ENCODE measurements around the gene CHAT.

CHAT gene

DNA sequence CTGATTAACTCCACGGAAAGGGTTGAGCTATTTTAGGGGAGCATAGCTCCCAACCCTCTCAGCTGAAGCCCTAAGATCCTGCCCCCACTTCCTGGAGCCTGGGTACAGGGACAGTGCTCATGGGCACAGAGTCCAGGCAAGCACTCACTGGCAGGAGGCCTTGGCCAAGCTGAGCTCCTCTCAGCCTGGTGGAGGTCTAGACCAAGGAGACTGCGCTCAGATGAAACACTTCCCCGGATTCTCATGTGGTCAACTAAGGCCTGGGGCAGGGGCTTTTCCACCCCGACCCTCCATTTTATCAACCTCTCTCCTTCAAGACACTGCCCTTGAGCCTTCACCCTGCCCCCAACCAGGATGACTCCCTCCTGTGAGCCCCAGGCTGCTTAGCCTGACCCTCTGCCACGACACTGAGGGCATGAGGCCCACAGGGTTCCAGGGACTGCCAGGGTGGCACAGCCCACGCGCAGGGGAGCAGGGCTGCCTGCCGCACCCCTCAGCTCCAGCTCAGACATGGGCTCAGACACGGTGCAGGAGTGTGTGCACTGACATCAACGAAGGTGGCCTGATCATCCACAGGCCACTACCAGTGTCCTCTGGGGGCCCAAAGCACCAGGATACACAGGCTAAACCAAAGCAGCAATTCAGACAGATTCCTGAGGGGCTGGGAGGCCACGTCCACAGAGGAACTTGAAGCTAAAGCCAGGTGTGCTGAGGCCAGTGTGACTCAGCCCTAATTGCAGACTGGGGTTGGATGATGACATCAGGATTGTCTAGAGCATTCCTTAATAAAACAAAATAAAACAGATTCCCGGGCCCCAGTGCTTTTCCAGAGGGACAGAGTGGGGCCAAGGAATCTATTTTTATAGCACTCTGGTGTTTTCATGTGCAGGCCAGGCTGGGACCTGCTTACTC is 18.8 kb downstream of the CHAT start:
- DNase-seq: no peak

DNA sequence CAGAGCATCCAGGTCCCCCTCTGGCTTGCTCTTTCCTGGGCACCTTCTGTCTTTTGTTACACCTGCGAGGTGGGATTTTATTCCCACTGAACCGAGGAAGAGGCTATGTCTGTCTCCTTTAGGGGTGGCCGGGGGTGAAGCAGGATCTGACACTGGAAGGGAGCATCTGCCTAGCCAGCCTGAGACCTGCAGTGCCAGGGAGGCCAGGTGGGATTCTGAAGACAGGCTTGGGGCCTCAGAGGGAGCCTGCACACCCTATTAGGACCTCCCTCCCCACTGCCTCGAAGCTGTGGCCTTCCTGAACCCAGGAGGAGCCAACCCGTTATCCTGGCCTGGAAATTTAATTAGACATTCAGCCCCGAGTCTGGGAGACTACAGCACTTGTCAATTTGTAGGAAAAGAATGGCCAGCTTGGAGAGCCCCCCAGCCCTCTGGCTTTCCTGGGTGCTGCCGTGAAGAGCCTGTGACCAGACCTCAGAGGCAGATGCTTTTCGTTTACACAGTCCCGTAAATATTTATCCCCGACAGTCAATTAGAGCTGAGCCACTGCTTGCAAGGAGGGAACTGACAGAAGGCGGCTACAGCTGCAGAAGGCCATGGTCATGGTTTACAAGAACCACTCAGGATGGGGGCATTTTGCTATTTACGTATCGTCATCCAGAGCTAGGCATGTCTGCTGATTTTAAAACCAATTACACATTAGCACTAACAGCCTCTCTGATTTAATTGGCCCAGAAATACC is 19.7 kb downstream of the CHAT start:
- no peak for DNase-seq

DNA sequence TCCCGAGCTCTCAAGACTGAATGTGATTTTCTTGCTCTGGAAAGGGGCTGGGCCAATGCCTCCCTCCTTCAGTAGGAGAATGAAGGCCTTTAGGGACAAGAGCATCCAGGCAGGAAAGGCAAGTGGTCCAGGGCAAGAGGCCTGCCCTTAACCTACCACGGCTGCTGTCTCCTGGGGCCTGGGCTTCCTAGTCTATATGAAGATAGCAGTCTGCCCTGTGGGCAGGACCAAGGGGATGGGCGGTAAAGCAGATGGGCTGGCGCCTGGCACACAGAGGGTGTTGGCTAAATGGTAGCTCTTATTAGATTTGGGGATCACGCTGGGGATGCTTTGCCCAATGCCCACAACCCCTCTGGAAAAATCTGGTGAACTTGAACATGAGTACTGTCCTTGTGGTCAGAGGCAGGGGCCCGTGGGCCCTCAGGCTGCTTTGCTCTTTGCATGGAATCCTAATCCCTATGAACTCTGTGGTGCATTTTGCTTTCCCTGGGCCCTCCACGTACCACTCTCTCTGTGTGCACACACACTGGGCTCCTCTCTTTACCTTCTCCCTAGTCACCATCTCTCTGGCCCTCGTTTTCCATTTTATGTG is 20.3 kb downstream of the CHAT start:
- DNase-seq: no peak

- DNase-seq: no peak
Measured at GRCh38 chr10:49642311-49642710, 28.5 kb downstream of the CHAT start.

DNA sequence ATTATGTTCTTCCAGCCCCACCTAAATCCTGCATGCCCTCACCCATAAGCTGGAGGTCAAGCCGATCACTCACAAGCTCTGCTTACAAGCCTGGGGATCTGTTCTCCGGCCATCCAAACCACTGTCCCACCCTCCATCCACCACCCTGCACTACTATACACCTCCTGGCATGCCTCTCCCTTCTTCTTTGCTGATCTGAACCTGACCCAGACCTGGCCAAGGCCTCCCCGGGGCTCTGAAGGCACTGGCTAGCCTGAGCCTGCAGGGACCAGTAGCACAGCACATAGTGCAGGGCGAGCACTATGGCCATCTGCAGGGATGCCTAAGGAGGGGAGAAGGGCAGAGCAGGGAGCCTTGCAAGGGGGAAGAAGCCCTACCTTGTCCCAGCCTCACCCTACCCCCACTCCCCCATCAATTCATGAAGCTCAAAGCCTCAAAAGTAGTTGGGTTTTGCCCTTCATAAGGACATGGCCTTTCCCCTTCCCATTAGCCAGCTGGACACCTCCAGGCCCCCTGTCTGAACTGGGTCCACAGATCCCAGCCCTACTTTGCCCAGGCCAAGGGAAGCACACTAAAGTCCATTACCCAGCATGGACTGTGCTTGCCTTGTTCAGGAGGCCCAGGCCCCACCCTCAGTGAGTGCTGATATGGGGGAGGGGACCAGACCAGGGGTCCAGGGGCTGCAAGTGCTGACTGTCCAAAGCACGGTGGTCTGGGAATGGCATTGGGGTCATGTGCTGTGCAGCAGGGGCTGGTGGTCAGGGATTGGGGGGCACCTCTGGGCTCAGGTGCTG is 29.6 kb downstream of the CHAT start:
- no peak for DNase-seq

DNA sequence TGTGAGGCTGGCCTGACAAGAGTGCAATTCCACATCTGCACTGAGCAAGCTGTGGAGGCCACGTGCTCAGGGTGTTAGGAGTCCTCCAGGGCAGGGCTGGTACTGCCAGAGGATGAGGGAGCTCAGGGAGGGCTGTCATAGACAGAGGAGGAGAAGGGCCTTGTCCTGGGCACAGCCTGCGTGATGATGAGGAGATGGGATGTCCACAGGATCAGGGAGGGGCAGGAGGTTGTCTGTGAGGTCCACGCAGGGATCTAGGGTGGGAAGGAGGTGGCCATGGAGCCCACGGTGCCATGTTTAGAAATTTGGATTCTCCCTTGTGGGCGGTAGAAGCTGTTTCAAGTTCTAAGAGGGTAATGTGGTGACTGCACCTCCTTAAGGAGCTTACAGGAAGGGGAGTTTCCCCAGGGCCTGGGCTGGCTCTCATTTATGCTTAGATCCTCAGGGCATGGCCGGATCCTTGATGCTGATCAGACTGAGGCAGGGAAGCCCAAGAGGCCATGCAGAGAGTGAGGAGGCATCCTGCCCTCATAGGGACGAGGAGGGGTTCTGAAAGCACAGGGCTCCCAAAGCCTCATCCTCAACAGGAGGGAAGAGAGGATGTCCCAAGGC is 30.3 kb downstream of the CHAT start:
- DNase-seq: no peak

- DNase-seq: no peak
Measured at GRCh38 chr10:49645417-49645816, 31.6 kb downstream of the CHAT start.

GRCh38 chr10:49645871-49646870 is 32.3 kb downstream of the CHAT start:
- no peak for DNase-seq

DNA sequence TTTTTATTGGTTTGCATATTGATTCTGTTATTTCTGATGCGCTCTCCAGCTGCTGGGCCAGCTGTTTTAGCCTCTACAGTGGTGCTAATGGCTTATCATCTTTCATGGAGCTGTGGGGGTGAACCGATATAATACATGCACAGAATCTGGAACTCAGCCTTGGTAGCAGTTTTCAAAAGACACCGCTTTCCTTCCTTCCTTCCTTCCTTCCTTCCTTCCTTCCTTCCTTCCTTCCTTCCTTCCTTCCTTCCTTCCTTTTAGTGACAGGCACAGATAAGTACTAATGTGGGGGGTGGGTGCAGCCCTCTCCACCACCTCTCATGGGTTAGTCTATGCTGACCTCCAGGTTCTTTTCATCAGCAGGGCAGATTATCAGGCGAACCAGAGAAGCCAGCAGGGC is 33.7 kb downstream of the CHAT start:
- no peak for DNase-seq

DNA sequence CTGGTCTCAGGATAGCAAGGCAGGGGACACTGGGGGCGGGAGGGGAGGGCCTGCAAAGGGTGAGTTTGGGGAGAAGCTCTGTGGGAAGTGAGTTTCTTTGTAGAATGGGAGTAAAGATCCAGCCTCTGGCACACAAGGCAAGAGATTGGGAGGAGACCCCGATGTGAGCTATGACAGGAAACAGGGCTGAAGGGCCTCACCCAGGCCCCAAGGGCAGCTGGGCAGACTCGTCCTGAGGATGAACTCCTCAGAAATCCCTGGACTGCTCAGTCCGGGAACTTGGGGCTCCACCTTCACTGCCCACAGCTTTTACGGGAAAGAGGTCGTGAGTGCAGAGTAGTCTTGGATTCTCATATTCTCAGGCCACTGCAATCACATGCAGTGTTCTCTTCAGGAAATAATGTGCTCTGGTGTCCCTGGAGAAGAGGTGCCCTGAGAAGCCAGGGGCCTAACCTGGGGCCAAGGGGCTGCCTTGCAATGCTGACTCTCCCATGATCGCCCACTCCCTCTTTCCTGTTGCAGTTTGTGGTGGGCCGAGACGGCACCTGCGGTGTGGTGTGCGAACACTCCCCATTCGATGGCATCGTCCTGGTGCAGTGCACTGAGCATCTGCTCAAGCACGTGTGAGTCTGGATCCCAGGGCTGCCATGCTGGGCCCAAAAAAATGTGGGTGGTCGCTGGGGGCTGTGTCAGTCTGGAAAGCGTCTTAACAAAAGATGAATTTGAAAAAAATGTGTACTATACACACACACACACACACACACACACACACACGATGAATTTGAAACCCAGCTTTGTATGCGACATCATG is 34.4 kb downstream of the CHAT start:
- DNase-seq: no peak

GRCh38 chr10:49649294-49649693 is 35.5 kb downstream of the CHAT start:
- DNase-seq: no peak

GRCh38 chr10:49649936-49650723 is 36.3 kb downstream of the CHAT start:
- DNase-seq: no peak

DNA sequence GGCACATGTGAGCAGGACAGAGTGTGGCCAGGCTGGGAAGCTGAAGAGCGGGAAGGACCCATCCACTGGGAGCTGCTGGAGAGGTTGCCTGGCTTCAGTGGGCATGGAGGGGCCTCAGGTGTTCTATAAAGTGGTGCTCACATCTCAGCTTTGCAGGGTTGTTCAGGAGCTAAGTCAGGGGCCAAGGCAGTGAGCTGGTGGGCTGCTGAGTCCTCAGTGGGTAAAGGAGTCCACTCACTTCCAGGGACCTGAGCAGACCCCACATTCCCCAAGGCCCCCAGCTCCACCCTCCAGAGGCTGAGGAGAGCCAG is 36.8 kb downstream of the CHAT start:
- DNase-seq: no peak

GRCh38 chr10:49651039-49651835 is 37.4 kb downstream of the CHAT start:
- no peak for DNase-seq

- DNase-seq: no peak
Measured at GRCh38 chr10:49651917-49652316, 38.1 kb downstream of the CHAT start.

DNA sequence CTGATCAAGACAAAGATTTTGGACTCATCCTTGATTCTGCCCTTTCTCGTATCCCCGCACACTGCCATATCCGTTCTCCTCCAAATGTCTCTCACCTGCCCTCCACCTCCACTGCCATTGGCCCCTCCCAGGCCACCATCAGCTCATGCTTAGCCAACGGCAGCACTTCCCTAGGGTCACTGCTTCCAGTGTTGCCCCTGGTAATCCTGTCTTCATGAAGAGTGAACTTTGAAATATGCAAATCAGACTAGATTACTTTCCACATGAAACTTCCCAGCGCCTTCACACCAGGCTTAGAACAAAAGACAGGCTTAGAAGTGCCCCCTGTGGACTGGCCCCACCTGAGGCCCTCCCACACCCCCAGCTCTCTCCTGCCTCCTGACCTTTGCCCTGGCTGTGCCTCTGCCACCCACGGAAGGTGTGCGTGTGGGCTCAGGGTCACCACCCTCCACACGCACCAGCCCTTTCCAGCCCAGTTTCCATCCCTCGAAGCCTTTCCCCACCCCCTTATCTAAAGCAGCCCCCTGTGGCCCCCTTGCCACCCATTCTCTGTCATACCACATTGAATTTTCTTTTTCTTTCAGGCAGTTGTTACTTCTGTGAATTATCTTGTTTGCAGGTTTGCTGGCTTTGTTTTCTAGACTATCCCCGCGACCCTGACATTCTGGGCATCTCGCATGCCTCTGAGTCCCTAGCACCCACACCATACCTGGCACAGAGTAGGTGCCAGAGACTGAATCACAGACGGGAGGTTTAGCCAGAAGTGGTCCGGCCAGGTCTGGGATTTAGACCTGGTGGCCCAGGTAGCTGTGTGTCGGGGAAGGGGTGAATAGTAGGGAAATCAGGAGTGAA is 38.8 kb downstream of the CHAT start:
- no peak for DNase-seq

- no peak for DNase-seq
Measured at GRCh38 chr10:49653273-49653929, 39.6 kb downstream of the CHAT start.
